ENCODE data around the gene C1orf87. TPM values are rescaled to one million over a fixed set of nuclear protein-coding genes. Genes with fewer than 3 reads are reported as not detected.

Gene C1orf87
- total RNA-seq, 1 experiment from 2014 or later, result not detected

- DNase-seq (ENCODE audit: extremely low read depth, low read depth), result no peak
Measured at GRCh38 chr1:59952065-59952464, 121.5 kb downstream of the C1orf87 start.

- no peak for DNase-seq (ENCODE audit: extremely low read depth, low read depth)
Measured at GRCh38 chr1:59949648-59950047, 123.9 kb downstream of the C1orf87 start.

- DNase-seq (ENCODE audit: extremely low read depth, low read depth), result no peak
Measured at GRCh38 chr1:59948990-59949389, 124.6 kb downstream of the C1orf87 start.

GRCh38 chr1:59947047-59947938 is 126.3 kb downstream of the C1orf87 start:
- peak; percentile 48 for DNase-seq (ENCODE audit: extremely low read depth, low read depth)

GRCh38 chr1:59945790-59946189 is 127.8 kb downstream of the C1orf87 start:
- DNase-seq (ENCODE audit: extremely low read depth, low read depth), result no peak

Small RNA genes within 50 kb of the gene (small RNA-seq; reads per million reads assigned to genes)
- gene RN7SL475P, result 0 to 0.29 reads per million in 2 experiments

Other genes with a start within 250 kb of the C1orf87 start
- 0.25 TPM in 1 of 2 replicates, not detected in the other for gene CYP2J2, start 147.0 kb downstream of the C1orf87 start, total RNA-seq (2014; rRNA removed; shearing (Covaris generic))